HepG2 (cell line): Measurements from ENCODE around the gene DDX1.

Experiments used
- BRCA1 ChIP-seq: sonication (generic); formaldehyde crosslinking; IDR thresholded peaks from 2 replicates; pipeline ENCODE4 v1.4.0; 2020; ENCODE audit warnings: missing genetic modification reagents
- JUN ChIP-seq: sonication (generic); formaldehyde crosslinking; IDR thresholded peaks from 2 replicates; pipeline ENCODE4 v1.4.0; 2020; ENCODE audit warnings: mild to moderate bottlenecking, missing genetic modification reagents
- RBM39 ChIP-seq: fragments of 200-400 bp; formaldehyde crosslinking; IDR thresholded peaks from one replicate; pipeline ENCODE4 v1.6.1; 2018; ENCODE audit warnings: antibody characterized with exemption, mild to moderate bottlenecking, low read depth, low read length; ENCODE audit not compliant: poor library complexity, severe bottlenecking
- ZNF737 ChIP-seq: sonication (generic); formaldehyde crosslinking; IDR thresholded peaks from 2 replicates; pipeline ENCODE4 v1.5.0; 2020; ENCODE audit warnings: missing genetic modification reagents, mild to moderate bottlenecking, borderline replicate concordance
- TF ChIP-seq, protein P1 (sequence below), 2 experiments: sonication (generic) in 1 of 2; formaldehyde crosslinking in 1 of 2; IDR thresholded peaks; 2 replicates each; pipeline versions ENCODE4 v1.5.1 to v1.6.1; 2011 to 2020; ENCODE audit warnings: borderline replicate concordance in 1 of 2, low read depth in 1 of 2, low read length in 1 of 2, mild to moderate bottlenecking in 1 of 2, missing genetic modification reagents in 1 of 2, moderate library complexity in 1 of 2

DNA sequence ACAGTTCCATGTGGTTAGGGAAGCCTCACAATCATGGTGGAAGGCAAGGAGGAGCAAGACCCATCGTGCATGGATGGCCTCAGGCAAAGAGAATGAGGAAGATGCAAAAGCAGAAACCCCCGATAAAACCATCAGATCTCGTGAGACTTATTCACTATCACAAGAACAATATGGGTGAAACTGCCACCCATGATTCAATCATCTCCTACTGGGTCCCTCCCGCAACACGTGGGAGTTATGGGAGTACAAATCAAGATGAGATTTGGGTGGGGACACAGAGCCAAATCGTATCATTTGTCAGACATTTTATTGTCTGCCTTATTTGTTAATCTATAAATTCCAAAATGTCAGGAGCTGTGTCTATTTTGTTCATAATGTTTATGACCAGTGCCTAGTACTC lies 48.1 kb upstream of the DDX1 start:
- TF ChIP-seq BRCA1 (CRISPR knock-in tag) = no peak
- TF ChIP-seq, protein P1, sequence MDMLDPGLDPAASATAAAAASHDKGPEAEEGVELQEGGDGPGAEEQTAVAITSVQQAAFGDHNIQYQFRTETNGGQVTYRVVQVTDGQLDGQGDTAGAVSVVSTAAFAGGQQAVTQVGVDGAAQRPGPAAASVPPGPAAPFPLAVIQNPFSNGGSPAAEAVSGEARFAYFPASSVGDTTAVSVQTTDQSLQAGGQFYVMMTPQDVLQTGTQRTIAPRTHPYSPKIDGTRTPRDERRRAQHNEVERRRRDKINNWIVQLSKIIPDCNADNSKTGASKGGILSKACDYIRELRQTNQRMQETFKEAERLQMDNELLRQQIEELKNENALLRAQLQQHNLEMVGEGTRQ (IDR thresholded peaks at IDR 0.05; ENCODE audit: low read depth, low read length) = no peak
- TF ChIP-seq, protein P1 (CRISPR knock-in tag; IDR thresholded peaks at IDR 0.05; ENCODE audit: borderline replicate concordance) = no peak
- TF ChIP-seq JUN (CRISPR knock-in tag) = no peak
- no peak for TF ChIP-seq ZNF737 (CRISPR knock-in tag)
- TF ChIP-seq RBM39 = no peak
